SK-N-MC (cell line): ENCODE data around the gene KLF13.

Experiments
- EZH2 ChIP-seq: fragments of 200-600 bp; sonication (generic); IDR thresholded peaks from one replicate; pipeline ENCODE4 v1.6.1; 2017; ENCODE audit warnings: antibody characterized with exemption
- FOXP2 ChIP-seq: optimal IDR thresholded peaks from 2 replicates; pipeline ENCODE3; 2011; ENCODE audit warnings: mild to moderate bottlenecking, moderate library complexity; ENCODE audit not compliant: insufficient read depth; ENCODE audit errors: extremely low read length, control extremely low read depth
- POLR2AphosphoS5 ChIP-seq: IDR thresholded peaks from 2 replicates; pipeline ENCODE4 v1.6.1; 2012; ENCODE audit warnings: mild to moderate bottlenecking, low read depth, low read length, borderline replicate concordance

DNA sequence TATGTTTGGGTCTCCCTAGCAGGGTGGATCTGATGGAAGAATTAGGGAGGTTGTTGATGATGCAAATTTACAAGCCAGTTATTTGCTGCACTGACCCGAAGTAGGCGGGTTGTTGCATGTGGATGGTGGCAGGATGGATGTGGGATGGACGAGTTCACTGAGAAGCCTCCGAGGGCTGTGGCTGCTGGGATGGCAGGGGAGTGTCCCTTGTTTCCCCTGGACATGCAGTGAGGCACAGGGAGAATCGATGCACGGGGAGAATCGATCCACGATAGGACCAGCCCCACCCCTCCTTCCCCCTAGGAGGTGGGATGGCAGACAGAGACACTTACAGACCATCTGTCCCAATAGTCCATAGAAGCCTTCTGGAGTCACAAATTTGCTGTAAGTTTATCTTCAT lies 31.0 kb upstream of the KLF13 start:
- TF ChIP-seq POLR2AphosphoS5: no peak
- no peak for TF ChIP-seq EZH2
- TF ChIP-seq FOXP2: no peak
